Natural killer cell treated with Interleukin-12 subunit alpha and Interleukin-12 subunit beta and Interleukin-15 and Interleukin-18, amount 100 ng/mL, for 72 hours (primary cell): Measurements from ENCODE around the gene DOLK. TPM values are rescaled to one million over a fixed set of nuclear protein-coding genes. Genes with fewer than 3 reads are reported as not detected.

Experiments used
- ATAC-seq, 2 donors: fragments of 150-1000 bp; cut with Tn5 transposase in 1 of 2; sonication (Bioruptor Pico), chemical (Tn5 transposase) in 1 of 2; 2 replicates each; pipeline ENCODE4 v1.10.0; 2021
- DNase-seq: peaks from one replicate; pipeline ENCODE4 v3.0.0; 2022; ENCODE audit warnings: low spot score
- H3K27ac Mint-ChIP-seq, 2 donors: 1 replicate in 1 of 2; 2 replicates in 1 of 2; pipeline ENCODE4 v1.8.0; 2022; ENCODE audit warnings: mixed read lengths in 2 of 2, mild to moderate bottlenecking in 1 of 2, moderate library complexity in 1 of 2
- H3K27me3 Mint-ChIP-seq, 2 donors: 1 replicate in 1 of 2; 2 replicates in 1 of 2; pipeline ENCODE4 v1.8.0; 2022; ENCODE audit warnings: mixed read lengths in 2 of 2
- H3K36me3 Mint-ChIP-seq: one replicate; pipeline ENCODE4 v1.8.0; 2022; ENCODE audit warnings: mixed read lengths
- H3K4me1 Mint-ChIP-seq, 2 donors: 1 replicate in 1 of 2; 2 replicates in 1 of 2; pipeline ENCODE4 v1.8.0; 2022; ENCODE audit warnings: low read depth in 2 of 2, mixed read lengths in 2 of 2, mild to moderate bottlenecking in 1 of 2
- H3K4me3 Mint-ChIP-seq: one replicate; pipeline ENCODE4 v1.8.0; 2022; ENCODE audit warnings: mixed read lengths
- H3K9me3 Mint-ChIP-seq: 2 replicates; pipeline ENCODE4 v1.8.0; 2022; ENCODE audit warnings: mixed read lengths
- total RNA-seq, 2 donors: library from RNA; stranded (reverse); gene quantifications; one replicate each; pipeline ENCODE4 v1.2.3, GENCODE V29; 2022

DOLK gene
- total RNA-seq, 2 donors from 2014 or later: 8.7 to 11.5 TPM

DNA sequence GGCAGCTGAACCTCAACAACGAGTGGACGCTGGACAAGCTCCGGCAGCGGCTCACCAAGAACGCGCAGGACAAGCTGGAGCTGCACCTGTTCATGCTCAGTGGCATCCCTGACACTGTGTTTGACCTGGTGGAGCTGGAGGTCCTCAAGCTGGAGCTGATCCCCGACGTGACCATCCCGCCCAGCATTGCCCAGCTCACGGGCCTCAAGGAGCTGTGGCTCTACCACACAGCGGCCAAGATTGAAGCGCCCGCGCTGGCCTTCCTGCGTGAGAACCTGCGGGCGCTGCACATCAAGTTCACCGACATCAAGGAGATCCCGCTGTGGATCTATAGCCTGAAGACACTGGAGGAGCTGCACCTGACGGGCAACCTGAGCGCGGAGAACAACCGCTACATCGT lies 39.0 kb downstream of the DOLK start:
- H3K9me3 Mint-ChIP-seq: no peaks in the 10 kb centered on the region
- ATAC-seq (no peak), DNase-seq (no peak)
- H3K27me3 Mint-ChIP-seq: no peaks in the 10 kb centered on the region
- H3K36me3 Mint-ChIP-seq: peaks cover 9% of the 10 kb centered on the region
- no peak overlapping the region for H3K27ac Mint-ChIP-seq
- H3K4me3 Mint-ChIP-seq: no peak overlapping the region
- H3K4me1 Mint-ChIP-seq: peaks cover 28 to 42% of the 10 kb centered on the region in 2 donors

GRCh38 chr9:128906741-128907140 lies 40.7 kb downstream of the DOLK start:
- no peak for DNase-seq
- ATAC-seq: no peak
- Mint-ChIP-seq H3K4me3 (no peak overlapping the region), H3K9me3 (no peaks in the 10 kb centered on the region), H3K36me3 (peaks cover 9% of the 10 kb centered on the region), H3K27ac (peak overlapping the region in 1 of 2 donors; percentile 62), H3K27me3 (no peaks in the 10 kb centered on the region), H3K4me1 (peaks cover 33 to 36% of the 10 kb centered on the region in 2 donors)

GRCh38 chr9:128905964-128906363 lies 41.4 kb downstream of the DOLK start:
- H3K36me3 Mint-ChIP-seq: peaks cover 9% of the 10 kb centered on the region
- no peaks in the 10 kb centered on the region for H3K27me3 Mint-ChIP-seq
- no peak for DNase-seq
- H3K4me3 Mint-ChIP-seq: no peak overlapping the region
- no peaks in the 10 kb centered on the region for H3K9me3 Mint-ChIP-seq
- peak overlapping the region in 1 of 2 donors; percentile 50 for H3K27ac Mint-ChIP-seq
- peaks cover 28 to 34% of the 10 kb centered on the region in 2 donors for H3K4me1 Mint-ChIP-seq
- ATAC-seq: no peak

DNA sequence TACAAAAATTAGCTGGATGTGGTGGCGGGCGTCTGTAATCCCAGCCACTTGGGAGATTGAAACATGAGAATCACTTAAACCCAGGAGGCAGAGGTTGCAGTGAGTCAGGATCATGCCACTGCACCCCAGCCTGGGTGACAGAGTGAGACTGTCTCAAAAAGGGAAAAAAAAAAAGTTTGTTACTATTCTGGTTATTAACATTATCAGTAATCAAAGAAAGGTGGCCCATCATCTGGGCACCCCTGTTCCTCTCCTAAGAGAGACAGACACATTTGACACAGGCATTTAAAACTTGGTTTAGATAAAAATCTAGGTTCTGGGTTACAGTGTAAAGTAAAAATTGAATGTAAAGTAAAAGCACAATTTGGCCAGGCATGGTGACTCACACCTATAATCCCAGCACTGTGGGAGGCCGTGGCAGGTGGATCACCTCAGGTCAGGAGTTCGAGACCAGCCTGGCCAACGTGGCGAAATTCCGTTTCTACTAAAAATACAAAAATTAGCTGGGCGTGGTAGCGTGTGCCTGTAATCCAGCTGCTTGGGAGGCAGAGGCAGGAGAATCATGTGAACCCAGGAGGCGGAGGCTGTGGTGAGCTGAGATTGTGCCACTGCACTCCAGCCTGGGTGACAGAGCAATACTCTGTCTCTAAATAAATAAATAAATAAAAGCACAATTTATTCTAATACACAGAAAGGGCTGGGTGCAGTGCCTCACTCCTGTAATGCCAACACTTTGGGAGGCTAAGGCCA lies 43.4 kb downstream of the DOLK start:
- ATAC-seq (no peak), DNase-seq (no peak)
- H3K4me3 Mint-ChIP-seq: no peak overlapping the region
- H3K4me1 Mint-ChIP-seq: peaks cover 31 to 35% of the 10 kb centered on the region in 2 donors
- peak overlapping the region in 1 of 2 donors; percentile 91 for H3K27ac Mint-ChIP-seq
- H3K36me3 Mint-ChIP-seq: peaks cover 7% of the 10 kb centered on the region
- H3K9me3 Mint-ChIP-seq: no peaks in the 10 kb centered on the region
- no peaks in the 10 kb centered on the region for H3K27me3 Mint-ChIP-seq

DNA sequence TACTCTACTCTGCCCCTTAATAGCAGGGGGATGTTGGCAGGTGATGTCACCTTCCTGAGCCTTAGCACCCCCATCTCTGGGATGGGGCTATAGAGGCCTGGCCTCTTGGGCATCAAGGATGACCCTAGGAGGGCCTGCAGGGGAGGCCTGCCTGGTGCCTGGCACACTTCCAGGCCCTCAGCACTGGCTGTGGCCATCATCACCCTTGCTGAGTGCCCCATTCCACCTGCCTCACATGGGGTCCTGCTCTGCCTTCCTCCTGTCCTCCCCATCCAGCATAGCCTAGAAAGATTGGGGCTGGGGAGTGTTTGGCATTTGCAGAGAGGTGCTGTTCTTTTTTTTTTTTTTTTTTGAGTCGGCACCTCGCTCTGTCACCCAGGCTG lies 44.3 kb downstream of the DOLK start:
- ATAC-seq: no peak
- DNase-seq: no peak
- Mint-ChIP-seq H3K4me1 (peaks cover 33 to 39% of the 10 kb centered on the region in 2 donors), H3K4me3 (no peak overlapping the region), H3K27ac (peak overlapping the region; percentile 82 to 91), H3K36me3 (peaks cover 4% of the 10 kb centered on the region), H3K9me3 (no peaks in the 10 kb centered on the region), H3K27me3 (no peaks in the 10 kb centered on the region)

- Mint-ChIP-seq H3K36me3 (peaks cover 2% of the 10 kb centered on the region), H3K27me3 (no peaks in the 10 kb centered on the region), H3K4me3 (peak overlapping the region; percentile 69), H3K27ac (peak overlapping the region; percentile 82 to 91), H3K9me3 (no peaks in the 10 kb centered on the region), H3K4me1 (peaks cover 34 to 38% of the 10 kb centered on the region in 2 donors)
- peak; percentile 85 for DNase-seq
- ATAC-seq: peak; percentile 87 to 96
Observed at GRCh38 chr9:128902351-128903078, 44.9 kb downstream of the DOLK start.

DNA sequence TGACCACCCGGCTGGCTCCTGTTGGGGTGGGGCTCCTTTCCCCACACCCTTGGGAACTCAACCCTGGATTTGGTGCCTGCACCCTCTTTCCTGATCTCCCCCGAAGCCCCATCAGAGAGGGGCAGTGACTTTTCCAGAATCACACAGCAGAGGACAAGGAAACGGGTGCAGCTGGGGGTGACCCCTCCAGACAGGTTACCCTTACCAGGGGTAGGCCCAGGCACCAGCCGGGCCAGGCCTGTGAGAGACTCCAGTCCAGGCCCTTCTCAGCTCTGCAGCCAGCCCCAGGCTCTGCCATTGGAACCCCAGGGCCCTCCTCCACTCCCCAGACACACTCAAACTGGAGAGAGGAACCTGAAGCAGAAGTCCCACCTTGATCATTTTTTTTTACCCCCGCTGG lies 45.6 kb downstream of the DOLK start:
- Mint-ChIP-seq H3K9me3 (no peaks in the 10 kb centered on the region), H3K27ac (peak overlapping the region; percentile 82 to 91), H3K27me3 (no peaks in the 10 kb centered on the region), H3K4me3 (peak overlapping the region; percentile 69), H3K4me1 (peaks cover 38% of the 10 kb centered on the region in 2 donors), H3K36me3 (no peaks in the 10 kb centered on the region)
- DNase-seq (no peak), ATAC-seq (peak; percentile 2 to 4)

GRCh38 chr9:128901379-128901778 lies 46.0 kb downstream of the DOLK start:
- no peaks in the 10 kb centered on the region for H3K27me3 Mint-ChIP-seq
- ATAC-seq (no peak), DNase-seq (no peak)
- no peaks in the 10 kb centered on the region for H3K9me3 Mint-ChIP-seq
- peaks cover 40 to 43% of the 10 kb centered on the region in 2 donors for H3K4me1 Mint-ChIP-seq
- H3K4me3 Mint-ChIP-seq: no peak overlapping the region
- no peaks in the 10 kb centered on the region for H3K36me3 Mint-ChIP-seq
- peak overlapping the region; percentile 64 to 91 for H3K27ac Mint-ChIP-seq

DNA sequence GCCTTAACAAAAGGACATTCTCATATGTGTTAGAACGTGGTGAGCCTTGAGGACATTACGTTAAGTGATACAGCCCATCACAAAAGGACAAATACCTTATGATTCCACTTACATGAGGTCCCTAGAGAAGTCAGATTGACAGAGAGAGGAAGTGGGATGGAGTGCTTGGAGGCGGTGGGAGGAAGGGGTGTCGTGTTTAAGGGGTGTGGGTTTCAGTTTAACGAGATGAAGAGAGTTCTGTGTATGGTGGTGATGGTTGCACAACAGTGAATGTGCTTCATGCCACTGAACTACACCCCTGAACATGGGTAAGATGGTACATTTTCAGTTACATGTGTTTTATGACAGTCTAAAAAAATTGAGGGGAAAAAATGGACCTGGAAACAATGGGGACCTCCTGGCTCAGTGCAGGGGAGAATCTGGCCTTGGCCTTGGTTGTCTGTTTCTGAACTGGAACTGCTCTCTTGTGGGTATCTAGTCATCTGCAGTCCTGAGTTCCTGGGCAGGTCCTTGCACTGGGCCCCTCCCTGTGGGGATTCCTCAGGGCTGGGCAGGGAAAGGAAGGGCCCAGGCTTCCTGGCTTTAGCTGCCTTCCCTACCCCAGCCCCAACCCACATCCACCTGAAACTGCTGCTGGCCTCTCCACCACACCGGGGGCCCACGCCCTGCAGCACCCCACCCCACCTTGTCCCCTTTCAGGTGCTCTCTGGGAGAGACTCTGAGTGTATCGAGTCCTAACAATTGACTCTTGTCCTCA lies 47.7 kb downstream of the DOLK start:
- DNase-seq (no peak), ATAC-seq (peak; percentile 48 to 77)
- Mint-ChIP-seq H3K4me1 (peaks cover 47 to 54% of the 10 kb centered on the region in 2 donors), H3K27me3 (no peaks in the 10 kb centered on the region), H3K36me3 (no peaks in the 10 kb centered on the region), H3K9me3 (no peaks in the 10 kb centered on the region), H3K4me3 (peak overlapping the region; percentile 80), H3K27ac (peak overlapping the region; percentile 91)

- H3K27ac Mint-ChIP-seq: peak overlapping the region; percentile 91
- no peaks in the 10 kb centered on the region for H3K9me3 Mint-ChIP-seq
- no peaks in the 10 kb centered on the region for H3K36me3 Mint-ChIP-seq
- peak overlapping the region; percentile 80 for H3K4me3 Mint-ChIP-seq
- H3K4me1 Mint-ChIP-seq: peaks cover 48 to 56% of the 10 kb centered on the region in 2 donors
- no peak for DNase-seq
- no peaks in the 10 kb centered on the region for H3K27me3 Mint-ChIP-seq
- ATAC-seq: no peak
Observed at GRCh38 chr9:128898845-128899565, 48.4 kb downstream of the DOLK start.

DNA sequence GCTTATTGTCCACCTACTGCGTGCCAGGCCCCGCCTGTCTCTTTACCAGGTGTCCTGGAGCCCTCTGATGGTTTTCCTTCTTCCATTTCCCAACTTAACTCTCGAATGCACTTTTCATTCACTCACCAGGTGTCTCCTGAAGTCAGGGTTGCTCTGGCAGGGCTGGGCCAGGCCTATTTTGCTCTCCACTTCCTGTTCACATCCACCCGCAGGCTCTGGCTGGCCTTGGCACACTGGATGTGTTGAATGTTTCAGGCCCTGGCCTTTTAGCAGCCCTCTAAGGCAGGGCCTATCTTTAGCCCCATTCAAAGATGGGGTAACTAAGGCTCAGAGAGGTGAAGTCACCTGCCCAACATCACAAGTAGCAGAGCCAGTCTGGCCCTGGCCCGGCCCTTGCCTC lies 49.0 kb downstream of the DOLK start:
- Mint-ChIP-seq H3K27ac (peak overlapping the region; percentile 91), H3K36me3 (no peaks in the 10 kb centered on the region), H3K9me3 (no peaks in the 10 kb centered on the region), H3K4me3 (peak overlapping the region; percentile 38), H3K4me1 (peaks cover 49 to 58% of the 10 kb centered on the region in 2 donors), H3K27me3 (no peaks in the 10 kb centered on the region)
- ATAC-seq (no peak), DNase-seq (no peak)

GRCh38 chr9:128895556-128895955 lies 51.8 kb downstream of the DOLK start:
- Mint-ChIP-seq H3K4me3 (no peak overlapping the region), H3K9me3 (no peaks in the 10 kb centered on the region), H3K27ac (peak overlapping the region; percentile 71 to 91), H3K36me3 (no peaks in the 10 kb centered on the region), H3K27me3 (no peaks in the 10 kb centered on the region), H3K4me1 (peaks cover 47 to 53% of the 10 kb centered on the region in 2 donors)
- ATAC-seq: no peak
- DNase-seq: no peak
